Measurements from ENCODE around the gene WDR18.
A peak's percentile ranks its signal among the peaks of the same experiment; 100 is the strongest.

The WDR18 gene

DNA sequence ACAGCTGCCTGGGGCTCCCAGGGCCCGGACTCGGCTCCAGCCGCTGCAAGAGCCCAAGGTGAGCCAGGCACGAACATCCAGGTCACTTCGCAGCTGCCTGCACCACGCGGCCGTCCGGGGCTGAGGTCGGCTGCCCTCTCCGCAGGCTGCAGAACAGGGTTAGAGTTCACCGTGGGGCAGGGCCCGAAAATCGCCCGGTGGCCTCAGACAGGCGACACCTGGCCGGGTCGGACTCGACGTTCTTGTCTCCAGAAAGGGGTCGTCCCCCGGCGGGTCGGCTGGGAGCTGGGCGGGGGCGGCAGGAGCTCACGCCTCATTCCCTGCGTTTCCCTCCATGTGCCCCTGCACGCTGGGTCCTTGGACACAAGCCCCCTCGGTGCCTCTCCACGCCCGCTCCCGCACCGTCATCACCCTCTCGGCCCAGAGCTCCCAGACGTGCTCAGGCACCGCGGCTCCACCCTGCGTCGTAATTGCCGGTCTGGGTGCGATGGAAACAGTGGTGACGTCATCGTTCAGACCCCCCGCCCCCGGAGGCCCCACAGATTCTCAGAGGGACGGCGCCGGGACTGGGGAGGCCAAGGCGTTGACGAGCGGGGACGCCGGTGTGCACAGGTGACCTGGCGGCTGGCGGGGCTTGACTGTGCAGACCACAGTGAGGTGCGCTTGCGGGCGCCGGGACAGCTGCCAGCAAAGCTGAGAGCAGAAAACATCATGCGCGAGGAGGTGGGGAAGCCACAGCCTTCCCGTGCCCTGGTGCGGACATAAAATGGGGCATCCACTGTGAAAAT lies 12.1 kb downstream of the WDR18 start:
- no peak overlapping the region for H3K4me3 ChIP-seq (ENCODE audit: low read depth, low read length)
- TF ChIP-seq, protein P1, sequence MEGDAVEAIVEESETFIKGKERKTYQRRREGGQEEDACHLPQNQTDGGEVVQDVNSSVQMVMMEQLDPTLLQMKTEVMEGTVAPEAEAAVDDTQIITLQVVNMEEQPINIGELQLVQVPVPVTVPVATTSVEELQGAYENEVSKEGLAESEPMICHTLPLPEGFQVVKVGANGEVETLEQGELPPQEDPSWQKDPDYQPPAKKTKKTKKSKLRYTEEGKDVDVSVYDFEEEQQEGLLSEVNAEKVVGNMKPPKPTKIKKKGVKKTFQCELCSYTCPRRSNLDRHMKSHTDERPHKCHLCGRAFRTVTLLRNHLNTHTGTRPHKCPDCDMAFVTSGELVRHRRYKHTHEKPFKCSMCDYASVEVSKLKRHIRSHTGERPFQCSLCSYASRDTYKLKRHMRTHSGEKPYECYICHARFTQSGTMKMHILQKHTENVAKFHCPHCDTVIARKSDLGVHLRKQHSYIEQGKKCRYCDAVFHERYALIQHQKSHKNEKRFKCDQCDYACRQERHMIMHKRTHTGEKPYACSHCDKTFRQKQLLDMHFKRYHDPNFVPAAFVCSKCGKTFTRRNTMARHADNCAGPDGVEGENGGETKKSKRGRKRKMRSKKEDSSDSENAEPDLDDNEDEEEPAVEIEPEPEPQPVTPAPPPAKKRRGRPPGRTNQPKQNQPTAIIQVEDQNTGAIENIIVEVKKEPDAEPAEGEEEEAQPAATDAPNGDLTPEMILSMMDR (IDR thresholded peaks at IDR 0.05; ENCODE audit: insufficient read depth, low read depth, low read length, missing control alignments) = no peak
- peak; percentile 82 for DNase-seq (ENCODE audit: low read depth)

- no peak for DNase-seq (ENCODE audit: low read depth)
- no peak overlapping the region for H3K4me3 ChIP-seq (ENCODE audit: low read depth, low read length)
- TF ChIP-seq, protein P1 (IDR thresholded peaks at IDR 0.05; ENCODE audit: insufficient read depth, low read depth, low read length, missing control alignments) = no peak
These were observed 13.9 kb downstream of the WDR18 start for GRCh38 chr19:998064-998463.

DNA sequence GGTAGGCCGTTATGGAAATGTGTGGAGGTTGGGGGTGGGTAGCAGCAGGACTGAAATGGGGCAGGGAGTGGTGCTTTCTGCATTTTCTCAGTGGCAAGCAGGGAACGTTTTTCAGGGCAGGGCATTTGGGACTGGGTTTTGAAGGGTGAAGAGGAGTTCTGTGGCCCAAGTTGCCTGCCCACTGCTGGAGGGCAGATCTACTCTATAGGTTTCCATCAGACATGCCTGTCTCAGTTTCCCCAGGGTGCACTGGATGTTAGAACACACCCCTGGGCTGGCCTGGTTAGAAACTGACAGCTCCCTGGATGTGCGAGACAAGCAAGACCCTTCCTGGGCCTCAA lies 15.2 kb downstream of the WDR18 start:
- DNase-seq (ENCODE audit: low read depth) = no peak
- TF ChIP-seq, protein P1 (IDR thresholded peaks at IDR 0.05; ENCODE audit: insufficient read depth, low read depth, low read length, missing control alignments) = no peak
- no peak overlapping the region for H3K4me3 ChIP-seq (ENCODE audit: low read depth, low read length)

DNA sequence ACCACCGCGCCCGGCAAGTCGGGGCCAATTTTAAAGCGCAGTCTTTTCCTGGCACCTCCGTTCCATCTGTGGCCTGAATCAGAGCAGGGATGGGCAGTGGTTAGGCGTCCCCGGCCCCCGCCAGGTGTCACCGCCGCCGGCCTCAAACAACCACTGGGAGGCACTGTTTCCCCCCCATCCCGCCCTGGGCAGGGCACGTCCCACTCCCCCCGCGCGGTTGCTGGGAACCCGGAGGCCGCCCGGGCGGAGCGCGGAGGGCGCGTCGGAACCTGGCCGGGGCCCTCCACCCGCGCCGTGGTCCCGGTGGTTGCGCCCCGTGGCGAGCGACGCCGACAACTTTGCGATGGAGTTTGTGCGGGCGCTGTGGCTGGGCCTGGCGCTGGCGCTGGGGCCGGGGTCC lies 15.9 kb downstream of the WDR18 start, which contains the start of gene GRIN3B:
TSS of gene GRIN3B (plus strand) at position 325 of the 400 bp plus-strand sequence. CDS start at position 344, 19 bp downstream.
- TF ChIP-seq, protein P1 (IDR thresholded peaks at IDR 0.05; ENCODE audit: insufficient read depth, low read depth, low read length, missing control alignments) = peak; percentile 56
- no peak within 1 kb of the TSS for H3K4me3 ChIP-seq (ENCODE audit: low read depth, low read length)
- peak; percentile 62 for DNase-seq (ENCODE audit: low read depth)

DNA sequence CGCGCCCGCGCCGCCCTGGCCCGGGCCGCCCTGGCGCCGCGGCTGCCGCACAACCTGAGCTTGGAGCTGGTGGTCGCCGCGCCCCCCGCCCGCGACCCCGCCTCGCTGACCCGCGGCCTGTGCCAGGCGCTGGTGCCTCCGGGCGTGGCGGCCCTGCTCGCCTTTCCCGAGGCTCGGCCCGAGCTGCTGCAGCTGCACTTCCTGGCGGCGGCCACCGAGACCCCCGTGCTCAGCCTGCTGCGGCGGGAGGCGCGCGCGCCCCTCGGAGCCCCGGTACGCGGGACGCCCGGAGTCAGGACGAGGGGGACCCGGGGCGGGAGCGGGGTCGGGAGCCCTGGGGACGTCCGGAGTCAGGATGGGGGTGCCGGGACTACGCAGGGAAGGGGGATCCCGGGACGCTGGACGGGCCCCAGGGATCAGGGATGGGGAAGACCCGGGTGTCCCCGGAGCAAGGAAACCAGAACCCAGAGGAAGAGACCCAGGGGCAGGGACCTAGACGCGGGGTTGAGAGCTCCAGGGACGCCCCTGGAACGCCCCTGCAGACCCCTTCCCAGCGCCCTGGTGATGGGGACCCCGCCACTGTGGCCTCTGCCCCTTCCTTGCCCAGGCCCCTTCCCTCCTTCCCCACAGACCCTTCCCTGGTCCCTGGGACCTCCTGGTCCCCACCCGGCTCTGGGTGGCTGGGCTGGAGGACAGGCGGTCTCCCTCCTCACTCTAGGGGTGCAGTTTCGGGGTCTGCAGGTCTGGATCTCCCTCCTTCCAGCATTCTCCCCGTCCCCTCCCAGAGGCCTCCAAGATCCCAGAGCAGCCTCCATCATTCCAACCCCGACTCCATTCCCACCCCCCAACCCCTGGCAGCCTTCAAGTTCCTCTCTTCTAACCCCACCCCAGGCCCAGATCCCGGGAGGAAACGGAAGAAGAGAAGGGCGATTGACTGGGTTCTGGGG lies 16.7 kb downstream of the WDR18 start:
- no peak overlapping the region for H3K4me3 ChIP-seq (ENCODE audit: low read depth, low read length)
- TF ChIP-seq, protein P1 (IDR thresholded peaks at IDR 0.05; ENCODE audit: insufficient read depth, low read depth, low read length, missing control alignments) = no peak
- no peak for DNase-seq (ENCODE audit: low read depth)

- peak; percentile 63 for DNase-seq (ENCODE audit: low read depth)
- no peak overlapping the region for H3K4me3 ChIP-seq (ENCODE audit: low read depth, low read length)
- TF ChIP-seq, protein P1 (IDR thresholded peaks at IDR 0.05; ENCODE audit: insufficient read depth, low read depth, low read length, missing control alignments) = peak; percentile 88
These were observed 17.5 kb downstream of the WDR18 start for GRCh38 chr19:1001538-1002166.
